GM19452 (cell line): ENCODE measurements around the gene CHAD.

Source experiments
- ATAC-seq: cut with Tn5 transposase; IDR thresholded peaks from one replicate; pipeline ENCODE4 v1.9.1; 2021; ENCODE audit not compliant: unreplicated experiment

CHAD gene

DNA sequence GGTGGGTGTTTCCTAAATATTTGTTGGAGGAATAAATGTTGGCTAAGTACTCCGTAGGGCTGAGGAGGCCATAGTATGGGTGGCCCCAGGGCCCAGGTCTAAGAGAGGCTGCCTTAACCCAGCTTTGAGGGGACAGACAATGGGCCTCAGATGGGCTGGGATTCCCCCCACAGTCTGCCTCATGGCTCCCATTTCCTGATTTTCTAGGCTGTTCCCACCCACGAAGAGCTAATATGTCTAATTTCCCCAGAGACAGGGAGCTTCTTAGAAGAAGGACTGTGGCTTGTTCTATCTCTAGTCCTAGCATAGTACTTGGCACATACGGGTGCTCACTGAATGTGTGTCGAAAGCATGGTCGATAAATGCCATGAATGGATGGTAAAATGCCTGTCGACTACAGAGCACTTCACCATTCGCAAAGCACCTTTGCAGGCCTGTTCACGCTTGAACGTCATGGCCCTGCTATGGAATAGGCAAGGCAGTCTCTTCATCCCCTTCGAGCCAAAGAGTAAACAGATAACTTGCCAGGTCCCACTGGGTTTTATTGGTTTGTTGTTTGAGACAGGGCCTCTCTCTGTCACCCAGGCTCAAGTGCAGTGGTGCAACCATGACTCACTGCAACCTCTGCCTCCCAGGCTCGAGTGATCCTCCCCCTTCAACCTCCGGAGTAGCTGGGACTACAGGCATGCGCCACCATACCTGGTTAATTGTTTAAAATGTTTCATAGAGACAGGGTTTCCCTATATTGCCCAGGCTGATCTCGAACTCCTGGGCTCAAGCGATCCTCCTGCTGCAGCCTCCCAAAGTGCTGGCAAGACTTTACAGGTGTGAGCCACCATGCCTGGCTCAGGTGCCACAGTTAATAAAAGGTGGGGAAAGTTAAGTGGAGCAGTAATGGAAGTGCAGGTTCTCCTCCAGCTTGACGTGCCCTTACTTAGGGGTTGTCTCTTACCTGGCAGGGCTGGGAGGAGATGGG lies 9.7 kb downstream of the CHAD start:
- no peak for ATAC-seq

GRCh38 chr17:50458270-50458669 lies 10.4 kb downstream of the CHAD start:
- ATAC-seq: no peak

- no peak for ATAC-seq
Observed at GRCh38 chr17:50457621-50458020, 11.1 kb downstream of the CHAD start.

- no peak for ATAC-seq
Observed at GRCh38 chr17:50453901-50454300, 14.8 kb downstream of the CHAD start.

- no peak for ATAC-seq
Observed at GRCh38 chr17:50452630-50453300, 15.9 kb downstream of the CHAD start.

DNA sequence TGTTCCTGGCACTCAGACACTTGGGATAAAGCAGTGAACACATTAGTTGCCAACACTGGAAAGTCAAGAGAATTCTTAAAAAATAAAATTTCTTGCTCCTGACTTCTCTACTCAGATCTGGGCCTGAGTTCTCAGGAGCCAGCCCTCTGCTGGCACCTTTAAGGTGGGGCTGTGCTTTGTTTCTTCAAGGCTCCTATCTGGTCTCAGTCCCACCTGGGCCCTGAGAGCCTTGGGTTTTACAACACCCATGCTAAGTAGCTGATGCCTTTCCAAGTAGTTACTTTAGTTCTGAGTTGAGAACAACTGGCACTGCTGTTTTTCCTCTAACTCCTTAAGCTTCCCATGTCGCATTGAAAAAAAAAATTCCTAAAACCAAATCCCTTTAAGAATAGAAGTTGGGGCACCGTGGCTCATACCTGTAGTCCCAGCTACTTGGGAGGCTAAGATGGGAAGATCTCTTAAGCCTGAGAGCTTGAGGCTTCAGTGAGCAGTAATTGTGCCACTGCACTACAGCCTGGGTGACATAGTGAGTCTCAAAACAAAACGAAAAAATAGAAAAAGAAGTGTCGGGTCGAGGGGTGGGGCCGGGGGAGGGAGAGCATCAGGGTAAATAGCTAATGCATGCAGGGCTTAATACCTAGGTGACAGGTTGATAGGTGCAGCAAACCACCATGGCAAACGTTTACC lies 16.6 kb downstream of the CHAD start:
- no peak for ATAC-seq

DNA sequence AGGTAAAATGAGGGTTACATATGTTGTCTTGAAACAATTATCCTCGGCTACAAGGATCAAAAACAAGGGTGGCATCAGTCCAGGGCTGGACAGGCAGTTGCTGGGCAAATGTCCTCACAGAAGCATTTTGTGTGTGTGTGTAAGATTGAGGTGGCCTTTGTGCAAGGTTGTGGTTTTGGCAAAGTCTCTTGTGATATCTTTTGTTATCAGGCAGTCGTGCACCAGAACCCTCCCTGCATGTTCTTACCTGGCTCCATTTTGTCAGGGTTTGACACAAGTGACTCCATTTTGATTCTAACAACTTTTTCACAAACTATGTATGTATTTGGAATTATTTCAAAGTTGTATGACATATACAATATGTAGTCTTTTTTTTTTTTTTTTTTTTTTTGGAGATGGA lies 20.0 kb downstream of the CHAD start:
- no peak for ATAC-seq

GRCh38 chr17:50447870-50448595 lies 20.6 kb downstream of the CHAD start:
- ATAC-seq: no peak

DNA sequence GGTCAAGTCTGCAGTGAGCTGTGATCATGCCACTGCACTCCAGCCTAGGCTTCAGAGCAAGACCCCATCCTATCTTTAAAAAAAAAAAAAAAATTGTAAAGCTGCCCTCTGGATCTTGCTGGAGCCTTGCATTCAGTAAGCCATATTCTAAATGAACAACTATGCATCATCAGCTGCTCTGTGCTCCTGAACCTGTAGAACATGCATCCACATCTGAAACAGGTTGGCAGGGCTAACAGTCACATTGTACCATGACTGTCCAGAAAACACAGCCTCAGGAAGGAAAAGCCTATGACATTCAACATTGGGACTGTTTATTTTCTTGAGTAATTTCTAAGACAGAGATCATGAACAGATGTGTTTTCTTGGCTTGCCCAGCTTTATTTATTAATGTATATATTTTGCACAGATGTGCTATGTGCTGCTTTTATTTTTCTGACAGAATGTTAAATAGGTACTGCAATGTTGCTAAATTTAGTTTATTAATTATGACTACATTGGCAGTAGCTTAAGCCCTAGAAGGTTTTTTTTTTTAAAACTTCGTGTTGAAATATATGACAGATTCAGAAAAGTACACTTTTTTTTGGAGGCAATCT lies 22.9 kb downstream of the CHAD start:
- no peak for ATAC-seq

GRCh38 chr17:50444841-50445715 lies 23.6 kb downstream of the CHAD start:
- no peak for ATAC-seq

DNA sequence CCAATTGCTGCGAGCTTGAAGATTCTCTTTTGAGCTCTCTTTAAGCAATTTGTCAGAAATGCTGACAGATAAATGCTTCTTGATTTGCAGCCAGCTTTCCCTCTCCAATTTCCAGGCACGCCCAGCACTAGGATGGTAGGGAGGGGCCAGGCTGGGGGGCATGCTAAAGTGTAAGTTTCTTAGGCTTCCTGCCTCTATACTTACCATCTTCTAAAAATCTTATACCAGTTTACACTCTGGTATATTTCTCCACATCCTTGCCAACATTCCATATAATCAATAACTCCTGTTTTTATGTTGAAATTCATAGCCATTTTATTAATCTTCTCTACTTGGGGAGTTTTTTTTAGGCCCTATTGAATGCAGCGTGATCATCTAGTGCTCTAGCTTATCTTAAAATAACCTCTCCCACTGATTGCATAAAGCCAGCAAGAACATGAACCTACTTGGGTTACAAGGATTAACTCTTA lies 25.1 kb downstream of the CHAD start:
- no peak for ATAC-seq

DNA sequence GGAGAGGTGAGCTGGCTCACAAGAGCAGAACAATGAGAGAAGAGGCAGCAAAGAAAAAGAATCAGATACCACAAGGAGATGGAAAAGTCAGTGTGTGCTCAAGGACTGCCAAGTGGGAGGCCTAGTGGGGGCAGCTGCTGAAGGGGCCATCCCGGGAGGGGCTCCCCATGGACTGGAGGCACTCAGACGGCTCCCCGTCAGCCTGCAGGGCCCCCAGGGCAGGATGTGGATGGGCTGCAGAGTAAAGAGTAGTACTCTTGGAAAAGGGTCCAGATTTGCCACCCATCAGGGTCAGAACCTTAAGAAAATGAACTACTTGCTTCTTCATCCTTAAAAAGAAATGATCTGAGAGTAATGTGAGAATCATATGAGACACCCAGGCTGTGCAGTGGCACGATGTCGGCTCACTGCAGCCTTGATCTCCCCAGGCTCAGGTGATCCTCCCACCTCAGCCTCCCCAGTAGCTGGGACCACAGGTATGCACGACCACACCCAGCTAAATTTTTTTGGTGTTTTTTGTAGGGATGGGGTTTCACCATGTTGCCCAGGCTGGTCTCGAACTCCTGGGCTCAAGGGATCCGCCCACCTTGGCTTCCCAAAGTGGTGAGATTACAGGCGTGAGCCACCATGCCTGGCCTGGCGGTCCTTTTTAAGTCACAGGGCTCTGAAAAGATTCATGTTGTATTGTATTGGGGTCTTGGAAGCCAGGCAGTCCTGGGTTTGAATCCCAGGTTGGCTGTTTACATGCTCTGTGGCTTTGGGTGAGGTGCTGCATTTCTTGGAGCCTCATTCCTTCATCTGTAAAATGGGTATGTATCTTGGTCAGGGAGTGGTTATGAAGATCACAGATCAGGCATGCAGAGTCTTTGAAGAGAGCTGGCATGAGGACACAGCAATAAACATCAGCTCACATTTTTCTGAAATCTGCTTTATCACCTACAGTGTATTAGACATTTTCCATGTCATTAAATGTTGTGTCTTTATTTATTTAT lies 27.5 kb downstream of the CHAD start:
- no peak for ATAC-seq

GRCh38 chr17:50440172-50440837 lies 28.4 kb downstream of the CHAD start:
- ATAC-seq: no peak

DNA sequence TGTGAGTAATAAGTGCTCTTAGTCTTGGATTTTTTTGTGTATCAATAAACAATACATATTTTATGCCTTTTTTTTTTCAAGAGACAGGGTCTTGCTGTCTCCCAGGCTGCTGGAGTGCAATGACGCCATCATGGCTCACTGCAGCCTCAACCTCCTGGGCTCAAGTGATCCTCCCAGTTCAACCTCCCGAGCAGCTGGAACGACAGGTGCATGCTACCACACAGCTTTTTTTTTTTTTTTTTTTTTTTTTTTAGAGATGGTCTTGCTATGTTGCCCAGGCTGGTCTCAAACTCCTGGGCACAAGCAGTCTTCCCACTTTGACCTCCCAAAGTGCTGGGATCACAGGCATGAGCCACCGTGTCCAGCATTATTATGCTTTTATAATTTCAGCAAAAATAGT lies 29.7 kb downstream of the CHAD start:
- no peak for ATAC-seq

DNA sequence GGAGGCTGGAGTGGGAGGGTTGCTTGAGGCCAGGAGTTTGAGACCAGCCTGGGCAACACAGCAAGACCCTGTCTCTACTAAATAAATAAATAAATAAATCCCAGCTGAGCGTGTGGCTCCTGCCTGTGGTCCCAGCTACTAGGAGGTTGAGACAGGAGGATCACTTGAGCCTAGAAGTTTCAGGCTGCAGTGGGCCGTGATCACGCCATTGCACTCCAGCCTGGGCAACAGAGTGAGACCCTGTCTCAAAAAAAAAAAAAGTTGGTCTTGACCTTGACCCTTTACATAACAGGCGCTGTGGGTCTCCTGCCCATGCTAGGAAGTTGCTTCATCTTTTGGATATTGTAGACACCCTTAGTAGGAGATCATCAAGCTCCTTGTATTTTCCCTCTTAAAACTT lies 31.3 kb downstream of the CHAD start:
- ATAC-seq: no peak

- ATAC-seq: no peak
Observed at GRCh38 chr17:50432125-50432762, 36.4 kb downstream of the CHAD start.
